ENCODE measurements around the gene TNFRSF1A.

TNFRSF1A gene

DNA sequence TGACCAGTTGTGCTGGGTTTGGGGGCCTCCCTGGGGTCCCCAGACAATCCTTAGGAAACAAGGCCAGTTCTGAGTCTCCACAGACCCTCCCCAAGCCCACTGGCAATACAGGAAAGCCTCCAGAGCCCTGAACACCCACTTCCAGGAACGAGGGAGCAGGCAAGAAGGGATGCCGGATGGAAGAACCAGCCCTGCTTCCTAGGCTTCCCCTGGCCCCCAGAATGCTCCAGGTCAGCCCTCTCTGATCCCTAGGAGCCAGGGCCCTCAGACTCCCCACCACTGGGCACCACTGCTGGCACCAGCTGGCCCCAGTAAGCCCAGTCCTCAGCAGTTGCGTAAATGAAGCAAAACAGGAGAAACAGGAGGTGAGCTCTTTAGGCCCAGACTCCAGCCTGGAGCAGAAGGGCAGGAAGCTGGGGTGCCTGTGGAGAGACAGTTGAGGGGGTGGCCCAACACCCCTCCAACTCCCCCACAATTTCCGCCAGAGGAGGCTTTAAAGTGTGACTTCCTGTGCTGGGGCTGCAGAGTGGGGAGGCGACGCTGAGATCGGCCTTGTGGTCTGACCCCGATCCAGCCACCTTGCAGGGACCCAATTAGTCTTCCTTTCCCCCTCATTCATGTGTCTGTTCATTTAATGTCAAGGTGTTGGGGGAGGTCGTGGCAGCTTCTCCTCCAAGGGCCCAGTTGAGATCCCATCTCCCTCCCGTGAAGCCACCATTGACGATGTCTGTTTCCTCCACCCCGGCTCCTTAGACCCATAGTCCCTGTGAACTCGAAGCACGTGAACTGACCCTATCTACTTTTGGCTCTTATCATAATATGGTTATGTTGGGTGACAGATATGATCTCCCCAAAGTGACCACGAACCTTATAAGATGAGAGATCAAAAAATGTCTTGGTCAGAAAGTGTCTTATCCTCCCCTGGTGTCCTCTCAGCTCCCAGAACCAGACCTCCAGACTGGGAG lies 4.7 kb downstream of the TNFRSF1A start:
- peak; percentile 46 to 80 (median 54) for DNase-seq

DNA sequence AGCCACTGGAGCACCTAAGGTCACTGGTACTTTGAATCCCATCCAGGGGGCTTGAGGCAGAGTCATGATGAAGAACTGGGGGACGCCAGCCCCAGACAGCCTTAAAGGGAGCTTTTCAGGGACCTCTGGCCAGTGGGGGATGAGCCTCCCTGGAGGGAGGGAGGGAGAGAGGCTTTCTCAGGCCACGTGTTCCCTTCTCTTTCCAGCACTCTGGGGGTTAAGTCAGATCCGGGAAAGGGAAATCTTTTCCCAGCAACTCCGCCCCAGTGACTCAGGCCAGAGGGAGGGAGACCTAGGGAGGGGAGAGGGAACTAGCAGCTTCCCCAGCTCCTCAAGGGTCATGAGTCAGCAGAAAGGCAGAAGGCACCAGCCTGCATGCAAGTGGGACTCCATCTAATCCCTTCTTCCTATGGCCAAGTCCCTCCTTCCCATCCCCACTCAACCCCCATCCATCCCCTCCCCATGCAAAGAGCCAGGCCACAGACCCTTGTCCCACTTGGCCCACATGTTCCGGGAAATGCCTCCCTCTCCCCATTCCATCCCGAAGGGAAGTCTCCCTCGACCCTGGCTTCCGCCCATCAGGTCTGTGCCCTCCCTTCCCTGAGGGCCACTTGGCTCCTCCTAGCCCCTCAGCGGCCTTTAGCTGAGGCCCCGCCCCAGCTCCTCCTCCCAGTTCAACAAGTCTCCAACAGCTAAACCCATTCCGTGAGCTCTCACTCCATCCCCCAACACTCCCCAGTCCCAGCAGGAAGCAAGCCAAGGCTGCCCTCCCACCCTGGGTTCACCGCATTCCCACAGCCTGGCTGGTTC lies 5.6 kb downstream of the TNFRSF1A start:
- peak in 3 of 5 donors; percentile 20 to 73 (median 27) for DNase-seq

DNA sequence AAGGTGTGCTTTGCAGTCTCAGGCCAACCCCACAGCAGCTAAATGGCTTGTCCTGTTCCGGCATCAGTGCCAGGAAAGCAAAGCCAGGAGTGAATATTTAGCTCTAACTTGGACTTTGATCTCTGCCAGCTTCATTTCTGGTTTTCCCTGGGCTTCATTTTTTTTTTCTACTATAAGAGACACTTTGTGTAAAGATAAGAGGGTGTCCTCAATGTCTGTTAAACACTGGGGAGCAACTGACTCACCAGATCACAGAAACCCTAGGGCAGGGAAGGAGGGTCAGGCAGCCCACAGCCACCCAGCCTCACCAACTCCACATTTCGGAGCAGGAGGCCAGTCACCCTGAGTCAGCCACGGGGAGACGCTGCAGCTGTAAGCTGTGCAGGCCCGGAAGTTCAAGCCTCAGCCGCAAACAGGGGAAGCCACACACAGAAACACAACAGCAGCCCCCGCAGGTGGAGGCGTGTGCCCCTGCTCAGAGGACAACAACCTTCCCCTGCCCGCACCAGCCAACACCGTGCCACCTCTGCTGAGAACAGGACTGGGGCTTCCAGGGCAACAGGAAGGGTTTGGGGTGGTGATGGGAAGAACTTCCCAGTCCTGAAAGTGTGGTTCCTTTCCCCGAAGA lies 6.3 kb downstream of the TNFRSF1A start:
- peak; percentile 59 to 87 (median 73) for DNase-seq

DNA sequence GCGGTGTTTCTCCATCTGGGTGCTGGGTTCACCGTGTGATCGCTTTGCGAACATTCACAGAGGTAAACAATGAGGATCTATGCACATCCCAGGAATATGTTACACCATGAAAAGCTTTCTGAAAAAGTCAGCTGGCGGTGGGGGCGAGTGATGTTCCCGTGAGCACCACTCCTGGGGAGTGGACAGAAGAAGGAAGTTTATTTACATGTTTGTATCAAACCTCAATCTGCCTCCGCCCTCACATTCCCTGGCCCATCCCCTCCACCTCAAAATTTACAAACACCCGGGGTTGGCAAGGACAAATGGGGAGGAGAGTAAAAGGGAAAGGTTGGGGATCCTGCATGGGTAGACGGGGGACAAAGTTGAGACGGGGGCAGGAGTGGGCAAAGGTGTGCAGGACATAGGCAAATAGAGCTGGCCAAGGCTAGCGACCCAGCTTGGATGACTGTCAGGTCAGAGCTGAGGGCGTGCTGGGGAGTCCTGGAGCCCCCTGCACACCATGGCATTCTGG lies 6.9 kb downstream of the TNFRSF1A start:
- no peak for DNase-seq

DNA sequence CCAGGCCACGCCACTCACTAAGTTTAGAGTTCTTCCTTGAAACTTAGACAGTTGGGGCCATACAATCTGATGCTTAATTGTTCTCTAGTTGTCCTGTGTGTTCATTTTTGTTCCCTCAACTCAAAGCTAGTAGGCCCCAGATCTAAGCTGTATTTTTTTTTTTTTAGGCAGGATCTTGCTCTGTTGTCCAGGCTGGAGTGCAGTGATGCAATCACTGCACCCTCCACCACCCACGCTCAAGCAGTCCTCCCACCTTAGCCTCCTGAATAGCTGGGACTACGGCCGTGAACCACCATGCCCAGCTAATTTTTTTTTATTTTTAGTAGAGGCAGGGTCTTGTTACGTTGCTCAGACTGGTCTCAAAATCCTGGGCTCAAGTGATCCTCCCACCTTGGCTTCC lies 7.5 kb downstream of the TNFRSF1A start:
- DNase-seq = no peak

DNA sequence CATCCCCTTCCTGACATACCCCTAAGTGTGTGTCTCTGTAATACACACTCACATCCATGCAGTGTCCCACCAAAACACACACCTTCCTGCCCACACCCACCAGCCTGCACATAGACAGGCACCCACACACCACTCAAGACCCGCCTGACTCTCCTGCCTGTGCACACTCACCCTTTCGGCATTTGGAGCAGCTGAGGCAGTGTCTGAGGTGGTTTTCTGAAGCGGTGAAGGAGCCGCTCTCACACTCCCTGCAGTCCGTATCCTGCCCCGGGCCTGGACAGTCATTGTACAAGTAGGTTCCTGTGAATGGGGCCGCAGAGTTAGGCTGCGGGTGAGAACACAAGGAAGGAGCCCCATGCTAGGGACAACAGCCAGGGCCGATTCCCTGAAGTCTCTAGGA lies 8.3 kb downstream of the TNFRSF1A start:
- DNase-seq = no peak

DNA sequence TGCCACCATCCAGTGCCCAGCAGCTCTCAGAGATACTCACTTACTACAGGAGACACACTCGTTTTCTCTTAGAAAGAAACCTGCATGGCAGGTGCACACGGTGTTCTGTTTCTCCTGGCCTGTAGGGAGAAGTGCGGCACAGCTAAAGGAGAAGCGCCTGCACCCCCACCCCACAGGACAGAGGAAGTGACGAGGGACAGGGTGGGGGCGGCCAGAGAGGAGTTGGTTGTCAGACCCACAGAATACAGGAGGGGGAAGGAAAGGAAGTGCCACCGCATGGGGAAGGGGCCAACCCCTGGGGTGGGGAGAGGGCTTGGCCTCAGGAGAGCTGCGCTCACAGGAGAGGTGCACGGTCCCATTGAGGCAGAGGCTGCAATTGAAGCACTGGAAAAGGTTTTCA lies 8.8 kb downstream of the TNFRSF1A start:
- DNase-seq = no peak

DNA sequence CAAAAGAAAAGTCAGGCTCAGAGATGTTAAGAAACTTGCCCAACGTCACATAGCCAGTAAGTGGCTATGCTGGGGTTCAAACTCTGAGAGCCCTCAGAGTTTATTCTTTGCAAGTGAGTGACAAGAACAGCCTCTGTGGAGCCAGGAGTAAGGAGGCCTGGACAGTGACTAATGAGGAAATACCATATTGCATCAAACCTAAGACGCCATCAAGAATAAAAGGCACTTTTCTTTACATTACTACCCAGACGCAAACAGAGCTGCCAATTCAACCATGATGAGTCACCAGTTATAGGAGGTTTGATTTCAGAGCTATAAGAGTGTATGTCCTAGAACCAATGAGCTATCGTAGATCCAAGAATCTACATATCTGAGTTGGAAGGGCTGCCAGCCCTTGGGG lies 9.4 kb downstream of the TNFRSF1A start:
- DNase-seq = no peak

DNA sequence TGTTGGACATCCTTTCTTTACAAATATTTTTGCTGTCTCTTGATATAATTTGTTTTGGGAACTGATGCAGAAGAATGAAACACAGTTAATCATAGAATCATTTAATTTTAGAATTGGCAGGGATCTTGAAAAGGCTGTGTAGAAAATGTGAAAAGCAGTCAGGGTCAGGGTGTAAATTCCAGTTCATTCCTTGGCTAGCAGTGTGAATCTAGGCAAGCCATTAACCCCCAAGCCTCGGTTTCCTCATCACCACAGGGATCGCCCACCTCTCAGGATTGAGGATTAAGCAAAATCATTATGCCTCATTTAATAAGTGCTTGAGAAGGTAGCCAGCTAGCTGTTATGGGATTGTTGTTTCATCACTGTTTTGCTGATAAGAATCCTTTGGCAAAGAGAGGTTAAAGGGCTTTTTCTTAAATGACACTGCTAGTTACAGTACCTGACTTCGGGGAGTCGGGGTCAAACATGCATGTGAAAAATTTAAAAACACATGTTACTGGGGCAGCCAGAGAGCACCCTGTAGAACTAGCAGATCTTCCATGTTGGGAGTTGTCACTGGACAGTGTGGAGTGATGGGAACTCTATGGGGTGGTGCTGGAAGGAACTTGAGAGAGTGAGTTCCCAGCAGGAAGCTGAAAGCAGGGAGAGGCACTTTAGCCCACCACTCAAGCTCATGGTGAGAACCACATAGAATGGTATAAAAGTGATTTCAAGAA lies 10.7 kb downstream of the TNFRSF1A start:
- no peak for DNase-seq

DNA sequence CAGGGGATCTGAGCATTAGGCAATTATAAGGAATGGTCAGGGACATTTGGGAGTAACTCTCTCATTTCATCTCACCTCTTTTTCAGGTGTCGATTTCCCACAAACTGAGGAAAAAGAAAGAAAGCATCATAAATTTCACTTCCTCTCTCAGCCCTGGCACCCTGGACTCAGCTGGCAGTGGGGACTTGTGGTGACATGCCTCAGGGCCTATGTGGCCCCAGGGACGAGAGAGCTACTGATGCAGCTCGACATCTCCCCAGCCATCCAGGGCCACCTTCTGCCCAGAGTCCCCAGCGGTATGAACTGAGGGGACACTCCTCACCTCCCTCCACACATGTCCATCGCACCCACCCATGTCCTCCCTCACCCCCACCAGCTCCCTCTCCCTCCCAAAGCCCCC lies 11.7 kb downstream of the TNFRSF1A start:
- DNase-seq = no peak

DNA sequence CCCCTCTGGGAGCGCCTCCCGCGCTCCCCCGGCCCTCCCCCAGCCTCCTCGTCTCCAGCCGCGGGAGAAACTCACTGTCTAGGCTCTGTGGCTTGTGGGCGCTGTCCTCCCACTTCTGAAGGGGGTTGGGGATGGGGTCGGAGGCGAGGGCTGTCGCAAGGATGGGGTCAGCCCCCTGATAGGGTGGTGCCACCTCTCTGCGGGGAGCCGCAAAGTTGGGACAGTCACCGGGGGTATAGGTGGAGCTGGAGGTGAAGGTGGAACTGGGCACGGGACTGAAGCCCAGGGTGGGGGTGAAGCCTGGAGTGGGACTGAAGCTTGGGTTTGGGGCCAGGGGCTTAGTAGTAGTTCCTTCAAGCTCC lies 12.2 kb downstream of the TNFRSF1A start:
- no peak for DNase-seq

DNA sequence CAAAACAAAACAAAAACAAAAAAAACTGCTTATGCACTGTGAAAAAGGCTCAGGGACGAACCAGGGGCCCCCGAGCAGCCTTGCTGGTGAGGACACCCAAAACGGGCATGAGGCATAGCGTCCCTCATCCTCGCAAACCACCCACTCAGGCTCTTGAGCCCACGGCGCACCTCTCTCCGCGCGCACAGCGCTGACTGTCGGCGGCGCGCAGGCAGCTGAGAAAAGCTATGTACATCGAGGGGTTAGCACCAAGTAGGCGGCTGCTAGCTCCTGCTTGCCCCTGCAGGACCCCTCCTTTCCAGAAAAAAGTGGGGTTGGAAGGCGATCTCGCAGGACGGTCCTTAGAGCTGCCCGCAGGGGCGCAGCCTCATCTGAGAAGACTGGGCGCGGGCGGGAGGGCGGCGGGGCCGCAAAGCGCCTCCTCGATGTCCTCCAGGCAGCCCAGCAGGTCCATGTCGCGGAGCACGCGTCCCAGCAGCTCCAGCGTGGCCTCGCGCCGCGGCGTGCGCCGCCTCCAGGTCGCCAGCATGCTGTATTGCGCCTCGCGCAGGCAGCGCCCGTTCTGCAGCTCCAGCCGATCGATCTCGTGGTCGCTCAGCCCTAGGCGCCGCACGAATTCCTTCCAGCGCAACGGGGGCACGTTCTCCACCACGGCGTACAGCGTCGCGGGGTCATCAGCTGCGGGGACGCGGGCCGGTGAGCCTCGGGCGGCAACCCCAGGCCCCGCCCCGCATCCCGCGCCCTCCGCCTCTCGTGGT lies 12.8 kb downstream of the TNFRSF1A start:
- DNase-seq = no peak

DNA sequence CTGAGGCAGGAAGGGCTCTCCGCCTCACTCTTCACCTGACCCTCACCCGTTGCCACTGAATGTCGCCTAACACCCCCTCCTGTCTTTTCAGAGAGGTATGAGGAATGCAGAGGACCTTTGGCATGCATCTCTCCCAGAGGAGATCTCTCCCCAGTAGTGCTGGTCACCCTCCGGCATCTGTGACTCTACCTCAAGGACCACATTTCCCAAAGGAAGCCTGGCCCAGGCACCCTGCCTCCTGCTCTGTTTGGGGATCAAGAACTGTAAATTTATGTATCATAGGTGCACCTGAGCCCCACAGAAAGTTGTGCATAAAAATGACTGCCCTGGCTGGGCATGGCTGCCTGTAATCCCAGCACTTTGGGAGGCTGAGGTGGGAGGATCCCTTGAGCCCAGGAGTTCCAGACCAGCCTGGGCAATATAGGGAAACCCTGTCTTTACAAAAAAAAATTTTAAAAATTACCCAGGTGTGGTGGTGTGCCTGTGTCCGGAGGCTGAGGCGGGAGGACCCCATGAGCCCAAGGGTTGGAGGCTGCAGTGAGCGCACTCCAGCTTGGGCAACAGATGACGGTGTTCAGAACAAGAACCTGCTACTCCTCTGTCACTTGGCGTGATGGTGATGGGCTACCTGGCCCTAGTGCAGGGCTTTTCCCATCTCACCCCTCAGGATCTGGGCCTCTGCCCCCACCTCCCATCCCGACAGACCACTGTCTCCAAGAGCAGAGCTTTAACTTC lies 13.7 kb downstream of the TNFRSF1A start:
- no peak for DNase-seq

DNA sequence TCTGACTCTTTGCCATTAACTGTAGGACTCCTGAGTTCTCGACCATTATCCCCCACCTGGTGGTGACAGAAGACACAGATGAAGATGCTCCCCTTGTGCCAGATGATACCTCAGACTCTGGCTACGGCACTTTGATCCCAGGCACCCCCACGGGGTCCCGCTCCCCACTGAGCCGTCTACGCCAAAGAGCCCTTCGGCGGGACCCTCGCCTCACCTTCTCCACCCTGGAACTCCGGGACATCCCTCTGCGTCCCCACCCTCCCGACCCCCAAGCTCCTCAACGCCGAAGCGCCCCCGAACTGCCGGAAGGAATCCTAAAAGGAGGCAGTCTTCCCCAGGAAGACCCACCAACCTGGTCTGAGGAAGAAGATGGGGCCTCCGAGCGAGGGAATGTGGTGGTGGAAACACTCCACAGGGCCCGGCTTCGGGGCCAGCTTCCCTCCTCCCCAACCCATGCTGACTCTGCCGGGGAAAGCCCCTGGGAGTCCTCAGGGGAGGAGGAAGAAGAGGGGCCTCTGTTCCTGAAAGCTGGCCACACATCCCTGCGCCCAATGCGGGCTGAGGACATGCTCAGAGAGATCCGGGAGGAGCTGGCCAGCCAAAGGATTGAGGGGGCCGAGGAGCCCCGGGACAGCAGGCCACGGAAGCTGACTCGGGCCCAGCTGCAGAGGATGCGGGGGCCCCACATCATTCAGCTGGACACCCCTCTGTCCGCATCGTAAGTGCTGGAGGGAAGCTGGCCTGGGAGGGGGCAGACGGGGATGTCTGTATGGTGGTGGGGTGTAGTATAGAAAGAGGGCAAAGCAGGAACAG lies 14.4 kb downstream of the TNFRSF1A start:
- DNase-seq = no peak

DNA sequence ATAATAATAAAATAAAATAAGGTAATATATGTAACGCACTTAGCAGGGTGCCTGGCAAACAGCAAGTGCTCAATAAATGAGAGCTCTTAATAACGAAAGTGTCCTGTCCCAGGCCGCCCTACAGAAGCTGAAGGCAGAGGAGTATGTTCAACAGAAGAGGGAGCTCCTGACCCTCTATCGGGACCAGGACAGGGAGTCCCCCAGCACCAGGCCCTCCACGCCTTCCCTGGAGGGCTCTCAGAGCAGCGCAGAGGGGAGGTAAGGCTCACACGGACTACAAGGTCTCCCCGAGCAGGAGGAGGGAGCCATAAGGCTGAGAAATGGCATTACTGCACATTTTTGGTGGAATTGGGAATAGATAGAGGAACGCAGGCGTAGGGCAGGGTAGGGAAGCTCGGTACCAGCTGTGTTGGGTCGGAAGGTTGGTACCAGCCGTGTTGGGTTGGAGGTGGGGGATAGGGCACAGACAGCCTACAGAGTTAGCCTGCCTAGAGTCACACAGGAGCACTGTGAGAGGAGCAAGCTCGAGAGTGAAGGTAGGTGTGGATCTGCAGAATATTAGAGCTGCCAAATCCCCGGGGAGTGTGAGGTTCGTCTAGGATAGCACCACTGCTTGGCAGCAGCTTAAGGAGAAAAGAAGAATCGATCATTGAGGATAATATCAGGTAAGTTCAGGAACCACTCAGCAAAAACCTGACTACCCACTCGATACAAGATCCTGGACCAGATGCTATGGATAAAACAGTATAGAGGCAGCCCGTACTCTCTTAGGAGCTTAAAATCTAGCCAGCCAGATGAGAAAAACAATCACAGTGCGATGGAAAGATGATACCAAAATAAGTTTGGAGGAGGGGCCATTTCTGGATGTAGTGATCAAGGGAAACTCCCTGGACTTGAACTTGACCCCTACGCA lies 15.3 kb downstream of the TNFRSF1A start:
- no peak for DNase-seq

DNA sequence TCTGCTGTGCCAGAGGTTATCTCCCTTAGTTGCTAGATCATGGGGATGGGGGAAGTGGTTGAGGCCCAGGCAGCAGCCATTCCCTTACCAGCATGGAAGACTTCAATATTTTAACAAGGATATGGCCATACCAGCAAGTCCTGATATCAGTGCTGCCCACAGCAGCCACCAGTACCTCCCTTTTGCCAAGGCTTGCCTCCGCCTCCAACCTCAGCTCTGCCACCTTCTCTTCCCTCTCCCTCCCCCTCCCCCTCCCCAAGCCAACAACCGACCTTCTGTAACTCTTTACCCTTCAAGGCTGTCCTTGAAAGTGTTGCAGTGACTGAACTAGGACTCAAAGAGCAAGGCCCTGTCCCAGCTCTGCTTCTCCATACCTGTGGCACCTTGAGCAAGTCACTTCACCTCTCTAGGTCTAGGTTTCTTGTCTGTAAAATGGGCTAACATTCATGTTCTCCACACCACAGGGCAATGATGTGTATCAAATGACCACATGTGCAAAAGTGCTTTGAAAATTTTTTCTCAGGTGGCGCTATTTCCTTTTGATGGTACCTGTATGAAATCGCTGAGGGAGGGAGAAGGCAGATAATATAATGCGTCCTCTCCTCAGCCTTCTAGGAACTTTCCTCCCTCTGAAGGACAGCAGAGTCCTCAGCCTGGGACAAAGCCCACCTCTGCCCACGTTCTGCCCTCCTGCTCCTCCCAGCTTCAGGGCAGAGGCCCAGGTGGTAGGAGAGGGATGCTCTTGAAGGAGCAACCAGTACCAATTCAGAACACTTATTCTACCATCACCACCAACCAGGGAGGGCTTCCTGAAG lies 16.7 kb downstream of the TNFRSF1A start:
- no peak for DNase-seq

DNA sequence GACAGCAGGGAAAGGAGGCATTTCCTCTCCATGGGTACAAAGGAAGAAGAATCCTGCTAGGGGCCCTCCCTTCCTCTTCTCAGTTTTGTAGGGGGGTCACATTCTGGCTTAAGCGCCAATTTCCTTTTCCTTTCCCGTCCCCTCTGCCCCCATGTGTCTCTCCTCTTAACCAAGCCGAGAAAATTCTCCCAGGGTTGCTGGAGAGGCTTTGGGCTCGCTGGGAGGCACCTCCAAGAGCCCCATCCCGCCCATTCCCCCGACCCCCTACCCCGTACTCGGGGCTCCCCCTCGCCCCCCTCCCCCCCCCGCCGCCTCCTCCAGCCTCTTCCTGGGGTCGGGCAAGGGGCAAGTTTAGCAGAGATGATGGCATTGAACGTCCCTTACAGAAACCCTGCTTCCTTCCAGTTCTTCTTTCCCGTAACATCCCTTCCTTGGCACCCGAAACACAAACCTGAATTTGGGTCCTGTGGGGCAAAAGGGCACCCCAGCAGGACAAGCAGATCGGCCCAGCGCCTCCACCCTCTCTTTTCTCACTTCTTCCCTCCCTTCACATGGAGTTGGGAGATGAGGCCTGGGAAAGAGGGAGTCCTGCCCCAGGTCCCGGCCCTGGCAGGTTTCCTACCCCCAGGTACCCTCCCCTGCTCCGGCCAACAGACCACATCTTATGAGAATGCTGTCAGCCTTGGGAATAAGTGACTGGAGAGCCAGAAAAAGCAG lies 17.7 kb downstream of the TNFRSF1A start:
- no peak for DNase-seq

All from T-helper 1 cell (primary cell).